A673 (cell line): ENCODE data around the gene IFI35.

Source experiments
- EZH2 ChIP-seq: fragments of 200-600 bp; sonication (generic); IDR thresholded peaks from 2 replicates; pipeline ENCODE4 v1.6.1; 2017; ENCODE audit warnings: borderline replicate concordance, low read depth, mild to moderate bottlenecking, mixed read lengths, antibody characterized with exemption, low read length; ENCODE audit not compliant: poor library complexity, severe bottlenecking
- TF ChIP-seq, protein P1 (sequence below): fragments of 300-800, 200-600 bp; sonication (generic); conservative IDR thresholded peaks from 2 replicates; pipeline ENCODE4 v1.5.1; 2017; ENCODE audit warnings: low read depth, mild to moderate bottlenecking, antibody characterized with exemption, low read length, moderate library complexity, mixed read lengths

DNA sequence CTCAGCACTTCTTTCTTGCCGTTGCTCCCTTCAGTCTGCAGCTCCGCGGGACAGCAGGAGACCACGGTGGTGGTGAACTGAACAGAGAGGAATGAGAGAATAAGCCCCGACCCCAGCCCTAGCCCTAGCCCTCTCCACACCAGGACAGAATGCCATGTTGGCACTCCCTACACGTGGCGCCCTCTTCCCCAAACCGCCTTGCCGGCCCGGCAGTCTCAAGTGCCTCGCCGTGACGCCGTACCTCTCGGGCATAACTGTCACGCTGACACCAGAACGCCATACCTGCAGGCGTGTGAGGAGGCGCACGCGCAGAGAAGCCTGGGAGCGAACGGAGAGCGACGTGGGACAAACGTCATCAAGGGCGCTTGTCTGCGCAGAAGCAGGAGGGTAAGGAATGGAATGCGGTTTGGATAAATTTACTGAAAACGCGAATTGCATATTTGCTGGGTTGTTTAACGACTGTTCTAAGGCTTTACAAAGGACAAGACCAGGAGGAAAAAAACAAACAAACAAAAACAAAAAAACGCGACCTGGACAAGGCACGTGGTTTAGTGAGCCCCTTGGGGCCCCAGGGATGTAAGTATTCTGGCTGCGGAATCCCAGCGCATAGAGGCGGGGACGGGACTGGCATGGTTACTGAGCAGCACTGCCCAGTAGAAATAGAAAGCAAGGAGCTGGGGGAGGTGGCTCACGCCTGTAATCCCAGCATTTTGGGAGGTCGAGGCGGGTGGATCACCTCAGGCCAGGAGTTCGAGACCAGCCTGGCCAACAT is 42.2 kb upstream of the IFI35 start, which contains the start of gene AARSD1:
- TF ChIP-seq, protein P1, sequence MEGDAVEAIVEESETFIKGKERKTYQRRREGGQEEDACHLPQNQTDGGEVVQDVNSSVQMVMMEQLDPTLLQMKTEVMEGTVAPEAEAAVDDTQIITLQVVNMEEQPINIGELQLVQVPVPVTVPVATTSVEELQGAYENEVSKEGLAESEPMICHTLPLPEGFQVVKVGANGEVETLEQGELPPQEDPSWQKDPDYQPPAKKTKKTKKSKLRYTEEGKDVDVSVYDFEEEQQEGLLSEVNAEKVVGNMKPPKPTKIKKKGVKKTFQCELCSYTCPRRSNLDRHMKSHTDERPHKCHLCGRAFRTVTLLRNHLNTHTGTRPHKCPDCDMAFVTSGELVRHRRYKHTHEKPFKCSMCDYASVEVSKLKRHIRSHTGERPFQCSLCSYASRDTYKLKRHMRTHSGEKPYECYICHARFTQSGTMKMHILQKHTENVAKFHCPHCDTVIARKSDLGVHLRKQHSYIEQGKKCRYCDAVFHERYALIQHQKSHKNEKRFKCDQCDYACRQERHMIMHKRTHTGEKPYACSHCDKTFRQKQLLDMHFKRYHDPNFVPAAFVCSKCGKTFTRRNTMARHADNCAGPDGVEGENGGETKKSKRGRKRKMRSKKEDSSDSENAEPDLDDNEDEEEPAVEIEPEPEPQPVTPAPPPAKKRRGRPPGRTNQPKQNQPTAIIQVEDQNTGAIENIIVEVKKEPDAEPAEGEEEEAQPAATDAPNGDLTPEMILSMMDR, result no peak
- no peak for TF ChIP-seq EZH2
